AG09319 (cell line): ENCODE measurements around the gene GYG2.

Source experiments
- DNase-seq: peaks from one replicate; pipeline ENCODE4 v3.0.0-alpha.2; 2010; ENCODE audit warnings: low read depth; ENCODE audit errors: extremely low read depth
- TF ChIP-seq, protein P1 (sequence below): IDR thresholded peaks from 2 replicates; pipeline ENCODE4 v1.5.1; 2011; ENCODE audit warnings: low read depth, mild to moderate bottlenecking, inconsistent platforms, low read length, moderate library complexity

GYG2 gene

DNA sequence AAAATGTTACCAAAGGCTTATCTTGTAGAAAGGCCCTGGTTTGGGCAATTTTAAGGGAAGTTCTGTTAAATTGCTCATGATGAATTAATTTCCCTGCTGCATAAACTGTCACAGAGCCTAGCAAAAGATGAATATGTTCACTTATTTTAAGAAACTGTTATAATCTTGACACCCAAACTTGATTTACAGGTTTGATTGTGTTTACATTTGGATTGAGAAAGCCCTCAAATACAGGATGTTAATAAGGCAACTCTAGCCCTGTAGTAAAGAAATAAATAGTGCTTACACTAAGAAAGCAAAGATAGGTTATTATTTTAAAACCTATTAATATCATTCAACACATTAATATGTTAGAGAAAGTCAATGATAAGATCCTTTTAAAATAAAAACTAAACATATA, 18.3 kb downstream of the GYG2 start:
- DNase-seq, result no peak
- TF ChIP-seq, protein P1, sequence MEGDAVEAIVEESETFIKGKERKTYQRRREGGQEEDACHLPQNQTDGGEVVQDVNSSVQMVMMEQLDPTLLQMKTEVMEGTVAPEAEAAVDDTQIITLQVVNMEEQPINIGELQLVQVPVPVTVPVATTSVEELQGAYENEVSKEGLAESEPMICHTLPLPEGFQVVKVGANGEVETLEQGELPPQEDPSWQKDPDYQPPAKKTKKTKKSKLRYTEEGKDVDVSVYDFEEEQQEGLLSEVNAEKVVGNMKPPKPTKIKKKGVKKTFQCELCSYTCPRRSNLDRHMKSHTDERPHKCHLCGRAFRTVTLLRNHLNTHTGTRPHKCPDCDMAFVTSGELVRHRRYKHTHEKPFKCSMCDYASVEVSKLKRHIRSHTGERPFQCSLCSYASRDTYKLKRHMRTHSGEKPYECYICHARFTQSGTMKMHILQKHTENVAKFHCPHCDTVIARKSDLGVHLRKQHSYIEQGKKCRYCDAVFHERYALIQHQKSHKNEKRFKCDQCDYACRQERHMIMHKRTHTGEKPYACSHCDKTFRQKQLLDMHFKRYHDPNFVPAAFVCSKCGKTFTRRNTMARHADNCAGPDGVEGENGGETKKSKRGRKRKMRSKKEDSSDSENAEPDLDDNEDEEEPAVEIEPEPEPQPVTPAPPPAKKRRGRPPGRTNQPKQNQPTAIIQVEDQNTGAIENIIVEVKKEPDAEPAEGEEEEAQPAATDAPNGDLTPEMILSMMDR, result no peak

DNA sequence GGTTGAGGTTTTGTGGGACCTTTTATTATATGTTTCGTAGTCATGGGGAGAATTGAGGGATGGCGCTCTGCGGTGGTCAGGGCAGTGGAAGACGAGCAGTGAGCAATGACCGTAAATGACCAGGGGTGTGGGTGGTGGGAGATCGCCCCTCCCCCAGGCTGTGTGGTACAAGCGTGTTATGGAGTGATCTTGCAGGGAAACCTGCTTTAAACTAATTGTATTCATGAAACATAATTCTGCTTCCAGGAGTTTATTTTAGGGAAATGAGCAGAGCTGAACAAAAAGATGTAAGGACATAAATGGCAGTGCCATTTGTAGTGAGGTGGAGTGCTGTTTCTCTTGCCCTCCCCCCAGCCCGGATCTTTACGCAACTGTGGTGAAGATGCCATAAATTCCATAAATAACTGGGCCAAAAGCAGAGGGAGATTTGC, 20.2 kb downstream of the GYG2 start:
- no peak for DNase-seq
- TF ChIP-seq, protein P1, result no peak

DNA sequence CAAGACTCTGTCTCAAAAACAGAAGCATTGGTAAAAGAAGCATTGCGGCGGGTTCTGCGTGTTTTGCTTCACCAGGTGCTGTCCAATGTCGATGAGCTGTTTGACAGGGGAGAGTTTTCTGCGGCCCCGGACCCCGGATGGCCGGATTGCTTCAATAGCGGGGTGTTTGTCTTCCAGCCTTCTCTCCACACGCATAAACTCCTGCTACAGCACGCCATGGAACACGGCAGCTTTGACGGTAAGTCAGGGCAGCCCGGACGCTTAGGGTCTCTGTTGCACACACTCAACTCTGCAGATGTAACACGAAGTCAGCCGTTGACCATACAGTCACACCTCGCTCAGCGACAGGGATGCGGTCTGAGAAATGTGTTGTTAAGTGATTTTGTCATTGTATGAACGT, 26.2 kb downstream of the GYG2 start:
- DNase-seq, result no peak
- TF ChIP-seq, protein P1, result no peak

DNA sequence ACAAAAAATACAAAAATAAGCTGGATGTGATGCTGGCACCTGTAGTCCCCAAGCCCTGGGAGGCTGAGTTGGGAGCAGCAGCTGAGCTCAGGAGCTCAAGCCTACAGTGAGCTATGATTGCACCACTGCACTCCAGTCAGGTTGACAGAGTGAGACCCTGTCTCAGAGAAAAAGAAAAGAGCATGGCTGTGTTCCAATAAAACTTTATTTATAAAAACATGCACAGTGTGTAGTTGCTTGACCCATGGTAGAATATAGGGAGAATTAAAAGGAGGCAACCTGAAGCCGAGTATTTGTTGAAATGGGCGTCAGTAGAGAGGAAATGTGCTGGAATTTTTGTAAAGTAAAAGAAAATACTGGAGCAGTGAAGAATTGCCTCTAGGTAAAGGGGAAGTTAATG, 27.0 kb downstream of the GYG2 start:
- TF ChIP-seq, protein P1, result no peak
- DNase-seq, result no peak

DNA sequence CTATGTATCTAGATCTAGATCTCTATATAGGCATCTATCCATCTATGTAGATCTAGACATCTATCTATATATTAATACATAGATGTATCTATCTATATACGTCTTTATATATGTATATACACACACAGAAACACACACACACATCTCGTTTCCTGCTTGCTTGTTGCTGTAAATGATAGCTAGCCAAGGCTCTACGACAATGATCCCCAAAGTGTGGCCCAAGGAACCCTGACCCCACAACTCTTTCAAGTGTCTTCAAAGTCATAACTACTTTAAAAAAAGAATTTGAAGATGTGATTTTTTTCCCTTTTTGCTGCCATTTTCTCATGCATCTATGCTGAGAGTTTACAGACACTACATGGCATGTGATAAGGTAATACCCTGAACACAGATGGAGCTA, 28.8 kb downstream of the GYG2 start:
- no peak for DNase-seq
- TF ChIP-seq, protein P1, result no peak

DNA sequence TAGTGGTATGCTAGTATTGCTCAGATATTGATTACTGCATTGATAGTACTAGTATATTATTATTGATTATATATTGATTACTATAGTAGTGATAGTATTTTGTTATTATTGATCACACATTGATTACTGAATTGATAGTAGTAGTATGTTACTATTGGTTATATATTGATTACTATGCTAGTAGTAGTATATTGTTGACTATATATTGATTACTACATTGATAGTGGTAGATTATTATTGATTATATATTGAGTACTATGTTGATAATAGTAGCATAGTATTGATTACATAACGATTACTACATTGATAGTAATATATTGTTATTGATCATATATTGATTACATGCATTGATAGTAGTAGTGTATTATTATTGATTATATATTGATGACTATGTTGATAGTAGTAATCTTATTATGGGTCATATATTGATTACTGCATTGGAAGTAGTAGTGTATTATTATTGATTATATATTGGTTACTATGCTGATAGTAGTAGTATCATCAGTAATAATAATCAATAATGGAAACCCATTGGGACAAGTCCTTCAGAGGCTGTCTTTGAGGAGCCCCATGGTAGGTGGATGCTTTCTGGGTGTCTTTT, 30.6 kb downstream of the GYG2 start:
- no peak for DNase-seq

DNA sequence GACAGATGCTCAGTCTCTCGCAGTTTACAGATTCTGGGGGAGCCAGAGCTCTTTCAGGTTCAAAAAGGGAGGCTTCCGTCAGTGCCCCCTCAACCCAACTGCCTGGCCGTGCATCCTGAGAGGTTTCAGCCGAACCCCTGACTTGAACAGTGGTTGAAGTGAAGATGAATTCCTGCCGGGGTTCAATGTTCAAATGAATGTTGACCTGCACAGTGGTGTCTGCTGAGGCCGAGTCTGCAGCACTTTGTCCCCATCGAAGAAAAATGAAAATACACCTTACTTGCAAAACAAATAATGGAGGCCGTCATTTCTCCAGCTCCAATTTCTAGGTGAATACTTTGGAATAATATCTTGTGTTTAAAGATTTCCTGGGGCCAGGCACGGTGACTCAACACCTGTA, 33.7 kb downstream of the GYG2 start:
- TF ChIP-seq, protein P1, result no peak
- no peak for DNase-seq

More for the DNA sequence above, 30.6 kb downstream of the GYG2 start:
- TF ChIP-seq, protein P1, result no peak
